PFSK-1 (cell line): ENCODE data around the gene PLXNA3.

Source experiments
- TAF1 ChIP-seq: IDR thresholded peaks from 2 replicates; pipeline ENCODE4 v1.6.1; 2012; ENCODE audit warnings: low read length, control low read depth, borderline replicate concordance; ENCODE audit not compliant: insufficient read depth
- TF ChIP-seq, protein P1 (sequence below), 2 experiments: IDR thresholded peaks; 2 replicates each; pipeline versions ENCODE4 v1.6.1 to v1.8.0; 2011 to 2012; ENCODE audit warnings: low read depth in 2 of 2, low read length in 2 of 2, control low read depth in 1 of 2, inconsistent platforms in 1 of 2, mild to moderate bottlenecking in 1 of 2, moderate library complexity in 1 of 2; ENCODE audit not compliant: insufficient read depth in 1 of 2

- TF ChIP-seq TAF1 = no peak
- TF ChIP-seq, protein P1, sequence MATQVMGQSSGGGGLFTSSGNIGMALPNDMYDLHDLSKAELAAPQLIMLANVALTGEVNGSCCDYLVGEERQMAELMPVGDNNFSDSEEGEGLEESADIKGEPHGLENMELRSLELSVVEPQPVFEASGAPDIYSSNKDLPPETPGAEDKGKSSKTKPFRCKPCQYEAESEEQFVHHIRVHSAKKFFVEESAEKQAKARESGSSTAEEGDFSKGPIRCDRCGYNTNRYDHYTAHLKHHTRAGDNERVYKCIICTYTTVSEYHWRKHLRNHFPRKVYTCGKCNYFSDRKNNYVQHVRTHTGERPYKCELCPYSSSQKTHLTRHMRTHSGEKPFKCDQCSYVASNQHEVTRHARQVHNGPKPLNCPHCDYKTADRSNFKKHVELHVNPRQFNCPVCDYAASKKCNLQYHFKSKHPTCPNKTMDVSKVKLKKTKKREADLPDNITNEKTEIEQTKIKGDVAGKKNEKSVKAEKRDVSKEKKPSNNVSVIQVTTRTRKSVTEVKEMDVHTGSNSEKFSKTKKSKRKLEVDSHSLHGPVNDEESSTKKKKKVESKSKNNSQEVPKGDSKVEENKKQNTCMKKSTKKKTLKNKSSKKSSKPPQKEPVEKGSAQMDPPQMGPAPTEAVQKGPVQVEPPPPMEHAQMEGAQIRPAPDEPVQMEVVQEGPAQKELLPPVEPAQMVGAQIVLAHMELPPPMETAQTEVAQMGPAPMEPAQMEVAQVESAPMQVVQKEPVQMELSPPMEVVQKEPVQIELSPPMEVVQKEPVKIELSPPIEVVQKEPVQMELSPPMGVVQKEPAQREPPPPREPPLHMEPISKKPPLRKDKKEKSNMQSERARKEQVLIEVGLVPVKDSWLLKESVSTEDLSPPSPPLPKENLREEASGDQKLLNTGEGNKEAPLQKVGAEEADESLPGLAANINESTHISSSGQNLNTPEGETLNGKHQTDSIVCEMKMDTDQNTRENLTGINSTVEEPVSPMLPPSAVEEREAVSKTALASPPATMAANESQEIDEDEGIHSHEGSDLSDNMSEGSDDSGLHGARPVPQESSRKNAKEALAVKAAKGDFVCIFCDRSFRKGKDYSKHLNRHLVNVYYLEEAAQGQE (IDR thresholded peaks at IDR 0.05; ENCODE audit: insufficient read depth in 1 of 2, low read depth in 2 of 2, low read length in 2 of 2) = no peak
Observed at GRCh38 chrX:154435171-154435733, 22.8 kb upstream of the PLXNA3 start.
